GM12891 (cell line): ENCODE data around the gene MYO18A.

ENCODE experiments used
- PAX5 ChIP-seq: IDR thresholded peaks from 2 replicates; pipeline ENCODE4 v1.6.1; 2011; ENCODE audit warnings: low read length, moderate library complexity, mild to moderate bottlenecking; ENCODE audit not compliant: insufficient read depth, severe bottlenecking
- POLR2A ChIP-seq: IDR thresholded peaks from 2 replicates; pipeline ENCODE4 v1.6.1; 2011; ENCODE audit warnings: low read depth, low read length, control low read depth
- POLR2AphosphoS5 ChIP-seq: IDR thresholded peaks from 2 replicates; pipeline ENCODE4 v1.6.1; 2011; ENCODE audit warnings: low read depth, low read length, control low read depth

GRCh38 chr17:29045734-29046472, 134.3 kb downstream of the MYO18A start:
- no peak for TF ChIP-seq POLR2AphosphoS5
- no peak for TF ChIP-seq POLR2A
- TF ChIP-seq PAX5 = no peak
